ENCODE results near the gene OR52E2.
"Not testable (repeated sequence)": the region's sequence is repeated elsewhere in the genome, so short reads cannot be mapped to it uniquely, and the experiment has no call there.

Gene OR52E2

GRCh38 chr11:5059391-5059790 lies at the start of gene OR52E2:
Gene OR52E2 (minus strand): TSS chr11:5059627. CDS start chr11:5059627, 0 bp downstream.
- DNase-seq = no peak

- no peak for DNase-seq
These were observed 47.9 kb upstream of the OR52E2 start for GRCh38 chr11:5107285-5107684.

GRCh38 chr11:5103066-5103465 lies 43.6 kb upstream of the OR52E2 start:
- DNase-seq = no peak

GRCh38 chr11:5102246-5102645 lies 42.8 kb upstream of the OR52E2 start:
- no peak for DNase-seq

- no peak for DNase-seq
These were observed 36.6 kb upstream of the OR52E2 start for GRCh38 chr11:5096011-5096410.

GRCh38 chr11:5092821-5093585 lies 33.6 kb upstream of the OR52E2 start:
- no peak for DNase-seq

- no peak for DNase-seq
These were observed 31.2 kb upstream of the OR52E2 start for GRCh38 chr11:5090668-5091067.

GRCh38 chr11:5088556-5088955 lies 29.1 kb upstream of the OR52E2 start:
- DNase-seq = no peak

- no peak for DNase-seq
These were observed 24.2 kb upstream of the OR52E2 start for GRCh38 chr11:5083602-5084001.

- no peak for DNase-seq
These were observed 22.0 kb upstream of the OR52E2 start for GRCh38 chr11:5081405-5081804.

GRCh38 chr11:5071799-5072198 lies 12.4 kb upstream of the OR52E2 start:
- DNase-seq = no peak

- no peak for DNase-seq
These were observed 9.8 kb upstream of the OR52E2 start, which contains the start of gene OR52E1 for GRCh38 chr11:5069272-5069671. Gene OR52E1 (plus strand): TSS chr11:5069572.

GRCh38 chr11:5065027-5065426 lies 5.6 kb upstream of the OR52E2 start:
- no peak for DNase-seq

- DNase-seq = not testable (repeated sequence)
These were observed 748 bp downstream of the OR52E2 start for GRCh38 chr11:5058679-5059078.

- DNase-seq = no peak
These were observed 12.6 kb downstream of the OR52E2 start for GRCh38 chr11:5046754-5047330.

GRCh38 chr11:5046226-5046625 lies 13.2 kb downstream of the OR52E2 start, which contains the start of gene OR52J3:
Gene OR52J3 (plus strand): TSS chr11:5046526. CDS start chr11:5046526, 0 bp downstream.
- no peak for DNase-seq

GRCh38 chr11:5043380-5043779 lies 16.0 kb downstream of the OR52E2 start:
- no peak for DNase-seq

GRCh38 chr11:5042091-5042490 lies 17.3 kb downstream of the OR52E2 start:
- DNase-seq = no peak

- DNase-seq = no peak
These were observed 18.6 kb downstream of the OR52E2 start for GRCh38 chr11:5040876-5041275.

GRCh38 chr11:5038341-5038740 lies 21.1 kb downstream of the OR52E2 start:
- DNase-seq = no peak

- no peak for DNase-seq
These were observed 21.5 kb downstream of the OR52E2 start for GRCh38 chr11:5037926-5038325.

- DNase-seq = no peak
These were observed 22.8 kb downstream of the OR52E2 start for GRCh38 chr11:5036669-5037068.

- DNase-seq = no peak
These were observed 37.4 kb downstream of the OR52E2 start for GRCh38 chr11:5021996-5022395.

- no peak for DNase-seq
These were observed 46.4 kb downstream of the OR52E2 start for GRCh38 chr11:5013012-5013411.

GRCh38 chr11:5011254-5011653 lies 48.2 kb downstream of the OR52E2 start:
- DNase-seq = no peak
